IPS-15b (cell line): Measurements from ENCODE around the gene MRPL37.
A peak's percentile ranks its signal among the peaks of the same experiment; 100 is the strongest.

ENCODE experiments used
- H3K27me3 ChIP-seq: one replicate; pipeline ENCODE4 v1.6.1; 2013; ENCODE audit warnings: low read length; ENCODE audit not compliant: control insufficient read depth, insufficient read depth
- H3K36me3 ChIP-seq: one replicate; pipeline ENCODE4 v1.6.1; 2013; ENCODE audit warnings: low read length; ENCODE audit not compliant: control insufficient read depth, insufficient read depth
- H3K4me1 ChIP-seq: one replicate; pipeline ENCODE4 v1.6.1; 2013; ENCODE audit warnings: mild to moderate bottlenecking, low read length; ENCODE audit not compliant: control insufficient read depth, insufficient read depth
- H3K4me3 ChIP-seq: one replicate; pipeline ENCODE4 v1.5.1; 2013; ENCODE audit warnings: low read depth, low read length
- H3K9ac ChIP-seq: one replicate; pipeline ENCODE4 v1.6.1; 2013; ENCODE audit warnings: low read depth, mild to moderate bottlenecking, low read length
- H3K9me3 ChIP-seq: one replicate; pipeline ENCODE4 v1.6.1; 2013; ENCODE audit warnings: mild to moderate bottlenecking, low read length; ENCODE audit not compliant: control insufficient read depth, insufficient read depth

Gene MRPL37

GRCh38 chr1:54248966-54249365 is 49.0 kb downstream of the MRPL37 start:
- H3K4me3 ChIP-seq: no peak overlapping the region
- no peaks in the 10 kb centered on the region for H3K4me1 ChIP-seq
- H3K36me3 ChIP-seq: peaks cover 27% of the 10 kb centered on the region

GRCh38 chr1:54249819-54250435 is 50.0 kb downstream of the MRPL37 start:
- no peak overlapping the region for H3K9ac ChIP-seq
- no peaks in the 10 kb centered on the region for H3K4me1 ChIP-seq
- H3K4me3 ChIP-seq: no peak overlapping the region
- no peaks in the 10 kb centered on the region for H3K9me3 ChIP-seq
- H3K27me3 ChIP-seq: no peaks in the 10 kb centered on the region
- peaks cover 24% of the 10 kb centered on the region for H3K36me3 ChIP-seq

More at GRCh38 chr1:54248966-54249365, 49.0 kb downstream of the MRPL37 start:
- Histone ChIP-seq H3K27me3 (no peaks in the 10 kb centered on the region), H3K9me3 (no peaks in the 10 kb centered on the region), H3K9ac (no peak overlapping the region)

DNA sequence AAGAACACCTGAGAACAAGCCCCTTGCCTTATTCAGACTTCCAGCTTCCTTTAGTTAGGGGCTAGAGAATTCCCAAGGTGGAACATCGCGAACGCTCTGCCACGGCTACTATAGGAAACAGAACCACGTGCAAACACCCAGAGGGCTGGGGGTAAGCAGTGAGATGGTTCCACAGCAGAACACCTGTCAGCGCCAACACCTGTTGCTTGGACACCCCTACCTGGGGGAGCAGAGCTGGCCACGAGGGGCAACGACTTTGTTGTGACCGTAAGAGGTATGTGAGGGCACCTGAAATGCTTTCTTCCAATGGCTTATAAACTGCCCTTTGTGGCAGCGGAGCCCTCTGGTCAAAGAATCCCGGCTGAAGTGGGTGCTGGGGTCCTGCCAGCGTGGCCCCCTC is 50.7 kb downstream of the MRPL37 start:
- H3K36me3 ChIP-seq: peaks cover 24% of the 10 kb centered on the region
- no peak overlapping the region for H3K9ac ChIP-seq
- H3K27me3 ChIP-seq: no peaks in the 10 kb centered on the region
- no peaks in the 10 kb centered on the region for H3K9me3 ChIP-seq
- no peaks in the 10 kb centered on the region for H3K4me1 ChIP-seq
- no peak overlapping the region for H3K4me3 ChIP-seq

- Histone ChIP-seq H3K36me3 (peaks cover 19% of the 10 kb centered on the region), H3K27me3 (no peaks in the 10 kb centered on the region), H3K4me1 (peaks cover 5% of the 10 kb centered on the region), H3K4me3 (no peak overlapping the region), H3K9ac (no peak overlapping the region), H3K9me3 (no peaks in the 10 kb centered on the region)
Observed at GRCh38 chr1:54252371-54252936, 52.5 kb downstream of the MRPL37 start.

DNA sequence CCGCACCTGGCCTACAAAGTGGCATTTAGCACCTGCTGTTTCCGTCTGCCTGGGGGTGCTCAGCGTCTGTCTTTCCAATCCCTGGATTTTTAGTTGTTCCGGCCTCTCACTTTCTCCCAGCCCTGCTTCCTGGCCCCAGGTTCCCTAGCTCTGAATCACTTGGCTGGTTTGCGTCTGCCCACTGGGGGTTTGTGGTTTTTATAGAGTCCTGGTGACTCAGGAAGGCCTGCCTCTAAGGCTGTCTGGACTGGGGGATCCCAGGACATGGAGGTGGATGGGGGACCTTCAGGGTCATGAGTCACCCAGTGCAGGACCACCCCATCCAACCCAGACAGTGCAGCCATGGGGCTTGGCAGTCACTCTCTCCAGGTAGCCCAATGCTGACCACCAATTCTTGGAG is 53.5 kb downstream of the MRPL37 start:
- H3K27me3 ChIP-seq: no peaks in the 10 kb centered on the region

DNA sequence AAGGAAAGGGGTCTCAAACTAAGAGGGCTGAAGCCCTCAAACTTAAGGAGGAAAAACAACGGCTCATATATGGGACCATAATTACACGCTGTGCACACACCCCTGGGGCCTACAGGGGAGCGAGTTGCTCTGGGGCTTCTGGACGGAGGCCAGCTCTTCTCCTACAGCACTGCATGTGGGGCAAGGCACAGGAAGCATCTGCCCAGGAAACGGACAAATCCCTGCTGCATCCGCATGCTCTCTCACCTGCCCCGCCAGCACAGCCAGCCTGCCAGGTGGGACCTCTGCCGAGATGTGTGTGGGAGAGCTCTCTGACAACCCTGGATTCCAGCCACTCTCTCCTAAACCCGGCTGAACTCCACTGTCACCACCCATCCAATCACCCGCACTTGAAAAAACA is 54.1 kb downstream of the MRPL37 start:
- Histone ChIP-seq H3K4me3 (no peak overlapping the region), H3K27me3 (no peaks in the 10 kb centered on the region), H3K9ac (no peak overlapping the region), H3K9me3 (no peaks in the 10 kb centered on the region), H3K4me1 (peaks cover 6% of the 10 kb centered on the region), H3K36me3 (peaks cover 14% of the 10 kb centered on the region)

More for the DNA sequence above, 53.5 kb downstream of the MRPL37 start:
- H3K4me3 ChIP-seq: no peak overlapping the region
- H3K36me3 ChIP-seq: peaks cover 15% of the 10 kb centered on the region
- H3K9me3 ChIP-seq: no peaks in the 10 kb centered on the region
- H3K9ac ChIP-seq: no peak overlapping the region
- H3K4me1 ChIP-seq: peaks cover 6% of the 10 kb centered on the region

DNA sequence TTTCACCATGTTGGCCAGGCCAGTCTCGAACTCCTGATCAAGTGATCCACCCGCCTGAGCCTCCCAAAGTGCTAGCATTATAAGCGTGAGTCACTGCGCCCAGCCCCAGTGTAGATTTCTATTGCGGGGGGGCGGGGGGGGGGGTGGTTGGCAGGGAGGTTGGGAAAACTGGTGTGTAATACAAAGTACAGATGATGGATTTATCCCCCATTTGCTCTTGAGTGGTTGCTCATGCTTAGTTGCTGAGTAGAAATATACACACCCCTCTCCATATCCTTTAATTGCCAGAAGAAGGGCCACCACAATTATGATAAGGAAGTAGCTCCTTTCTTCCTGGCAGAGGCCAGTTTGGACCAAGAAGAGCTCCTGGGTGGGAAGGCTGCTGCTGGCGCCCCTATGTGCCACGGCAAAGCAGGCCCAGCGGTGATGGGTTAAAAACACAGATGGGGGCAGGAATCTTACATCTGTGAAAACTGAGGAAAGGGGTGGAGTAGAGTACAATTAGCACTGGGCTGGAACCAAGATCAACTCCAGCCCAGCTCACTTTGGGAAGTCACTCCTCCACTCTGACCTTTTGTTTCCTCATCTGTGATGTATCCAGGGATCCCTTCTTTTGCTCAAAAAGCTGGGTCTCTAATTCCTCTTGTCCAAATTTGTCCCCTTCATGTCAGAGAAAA is 55.2 kb downstream of the MRPL37 start:
- H3K36me3 ChIP-seq: peaks cover 14% of the 10 kb centered on the region
- peak overlapping the region; percentile 12 for H3K9ac ChIP-seq
- H3K27me3 ChIP-seq: no peaks in the 10 kb centered on the region
- no peaks in the 10 kb centered on the region for H3K9me3 ChIP-seq
- H3K4me1 ChIP-seq: peaks cover 6% of the 10 kb centered on the region
- H3K4me3 ChIP-seq: no peak overlapping the region

- peaks cover 6% of the 10 kb centered on the region for H3K4me1 ChIP-seq
- no peak overlapping the region for H3K4me3 ChIP-seq
- H3K27me3 ChIP-seq: no peaks in the 10 kb centered on the region
- no peaks in the 10 kb centered on the region for H3K9me3 ChIP-seq
- H3K9ac ChIP-seq: no peak overlapping the region
- H3K36me3 ChIP-seq: peaks cover 9% of the 10 kb centered on the region
Observed at GRCh38 chr1:54256522-54257345, 56.8 kb downstream of the MRPL37 start.

- Histone ChIP-seq H3K27me3 (no peaks in the 10 kb centered on the region), H3K4me3 (no peak overlapping the region), H3K9me3 (no peaks in the 10 kb centered on the region), H3K36me3 (peaks cover 7% of the 10 kb centered on the region), H3K4me1 (peaks cover 6% of the 10 kb centered on the region), H3K9ac (no peak overlapping the region)
Observed at GRCh38 chr1:54257346-54257620, 57.3 kb downstream of the MRPL37 start.

- no peak overlapping the region for H3K4me3 ChIP-seq
- no peaks in the 10 kb centered on the region for H3K27me3 ChIP-seq
- peaks cover 6% of the 10 kb centered on the region for H3K36me3 ChIP-seq
- H3K9ac ChIP-seq: no peak overlapping the region
- no peaks in the 10 kb centered on the region for H3K9me3 ChIP-seq
- peaks cover 6% of the 10 kb centered on the region for H3K4me1 ChIP-seq
Observed at GRCh38 chr1:54257876-54258275, 57.9 kb downstream of the MRPL37 start.

GRCh38 chr1:54259546-54260140 is 59.7 kb downstream of the MRPL37 start:
- H3K36me3 ChIP-seq: peaks cover 5% of the 10 kb centered on the region

More at GRCh38 chr1:54259546-54260140, 59.7 kb downstream of the MRPL37 start:
- no peaks in the 10 kb centered on the region for H3K9me3 ChIP-seq
- peaks cover 6% of the 10 kb centered on the region for H3K4me1 ChIP-seq
- H3K9ac ChIP-seq: no peak overlapping the region
- H3K4me3 ChIP-seq: no peak overlapping the region
- H3K27me3 ChIP-seq: no peaks in the 10 kb centered on the region
